PFSK-1 (cell line): ENCODE measurements around the gene PPFIA1.

ENCODE experiments used
- FOXP2 ChIP-seq: optimal IDR thresholded peaks from 2 replicates; pipeline ENCODE3; 2011; ENCODE audit warnings: borderline replicate concordance, control low read depth, inconsistent platforms; ENCODE audit not compliant: insufficient read depth; ENCODE audit errors: extremely low read length, extremely low read depth
- POLR2AphosphoS5 ChIP-seq: IDR thresholded peaks from 2 replicates; pipeline ENCODE4 v1.6.1; 2012; ENCODE audit warnings: low read depth, mild to moderate bottlenecking, control low read depth, low read length, moderate library complexity
- REST ChIP-seq, 2 experiments: IDR thresholded peaks; 2 replicates each; pipeline versions ENCODE4 v1.6.1 to v1.8.0; 2011 to 2012; ENCODE audit warnings: low read depth in 2 of 2, low read length in 2 of 2, control low read depth in 1 of 2, inconsistent platforms in 1 of 2, mild to moderate bottlenecking in 1 of 2, moderate library complexity in 1 of 2; ENCODE audit not compliant: insufficient read depth in 1 of 2
- SIN3A ChIP-seq: IDR thresholded peaks from 2 replicates; pipeline ENCODE4 v1.6.1; 2012; ENCODE audit warnings: mild to moderate bottlenecking, low read length, moderate library complexity, borderline replicate concordance; ENCODE audit not compliant: insufficient read depth
- TAF1 ChIP-seq: IDR thresholded peaks from 2 replicates; pipeline ENCODE4 v1.6.1; 2012; ENCODE audit warnings: low read length, control low read depth, borderline replicate concordance; ENCODE audit not compliant: insufficient read depth

Gene PPFIA1

GRCh38 chr11:70272009-70272408 is 1.5 kb downstream of the PPFIA1 start:
- TF ChIP-seq TAF1 (no peak), REST (IDR thresholded peaks at IDR 0.05; ENCODE audit: insufficient read depth in 1 of 2, low read depth in 2 of 2, low read length in 2 of 2) (no peak), POLR2AphosphoS5 (no peak), FOXP2 (no peak), SIN3A (no peak)

GRCh38 chr11:70278994-70279393 is 8.5 kb downstream of the PPFIA1 start:
- TF ChIP-seq POLR2AphosphoS5 (no peak), REST (IDR thresholded peaks at IDR 0.05; ENCODE audit: insufficient read depth in 1 of 2, low read depth in 2 of 2, low read length in 2 of 2) (no peak), FOXP2 (no peak), TAF1 (no peak), SIN3A (no peak)

GRCh38 chr11:70281156-70281609 is 10.7 kb downstream of the PPFIA1 start:
- TF ChIP-seq POLR2AphosphoS5 (no peak), REST (IDR thresholded peaks at IDR 0.05; ENCODE audit: insufficient read depth in 1 of 2, low read depth in 2 of 2, low read length in 2 of 2) (no peak), FOXP2 (no peak), SIN3A (no peak), TAF1 (no peak)

- TF ChIP-seq POLR2AphosphoS5 (no peak), TAF1 (no peak), REST (IDR thresholded peaks at IDR 0.05; ENCODE audit: insufficient read depth in 1 of 2, low read depth in 2 of 2, low read length in 2 of 2) (no peak), SIN3A (no peak), FOXP2 (no peak)
Observed at GRCh38 chr11:70282012-70282411, 11.5 kb downstream of the PPFIA1 start.

GRCh38 chr11:70288721-70289120 is 18.2 kb downstream of the PPFIA1 start:
- TF ChIP-seq REST (IDR thresholded peaks at IDR 0.05; ENCODE audit: insufficient read depth in 1 of 2, low read depth in 2 of 2, low read length in 2 of 2) (no peak), FOXP2 (no peak), SIN3A (no peak)
